H9 (cell line): ENCODE results near the gene CD7. TPM values are rescaled to one million over a fixed set of nuclear protein-coding genes. Genes with fewer than 3 reads are reported as not detected.

ENCODE experiments used
- DNase-seq: peaks from one replicate; pipeline ENCODE4 v3.0.0-alpha.2; 2017
- H2AFZ ChIP-seq: one replicate; pipeline ENCODE4 v1.6.1; 2013; ENCODE audit warnings: mild to moderate bottlenecking, low read length, control low read depth, moderate library complexity
- H2AK5ac ChIP-seq: 2 replicates; pipeline ENCODE4 v1.6.1; 2013; ENCODE audit warnings: low read length, control low read depth, mixed read lengths; ENCODE audit not compliant: insufficient read length
- H2BK120ac ChIP-seq: one replicate; pipeline ENCODE4 v1.6.1; 2013; ENCODE audit warnings: low read depth, mild to moderate bottlenecking, low read length, control low read depth, inconsistent platforms; ENCODE audit not compliant: poor library complexity, severe bottlenecking
- H2BK12ac ChIP-seq: 2 replicates; pipeline ENCODE4 v1.6.1; 2013; ENCODE audit warnings: low read length, control low read depth, mixed read lengths, low read depth; ENCODE audit not compliant: insufficient read length
- H2BK15ac ChIP-seq: 2 replicates; pipeline ENCODE4 v1.6.1; 2013; ENCODE audit warnings: low read depth, low read length, control low read depth
- H2BK20ac ChIP-seq: one replicate; pipeline ENCODE4 v1.6.1; 2013; ENCODE audit warnings: low read depth, mild to moderate bottlenecking, low read length, control low read depth, inconsistent platforms; ENCODE audit not compliant: poor library complexity, severe bottlenecking
- H2BK5ac ChIP-seq: 2 replicates; pipeline ENCODE4 v1.6.1; 2013; ENCODE audit warnings: low read length, control low read depth, mixed read lengths; ENCODE audit not compliant: insufficient read length
- H3K14ac ChIP-seq: 2 replicates; pipeline ENCODE4 v1.6.1; 2013; ENCODE audit warnings: low read length, control low read depth; ENCODE audit not compliant: insufficient read depth
- H3K18ac ChIP-seq: 2 replicates; pipeline ENCODE4 v1.6.1; 2013; ENCODE audit warnings: low read depth, mild to moderate bottlenecking, mixed read lengths, low read length, control low read depth; ENCODE audit not compliant: insufficient read length
- H3K23ac ChIP-seq: 2 replicates; pipeline ENCODE4 v1.6.1; 2013; ENCODE audit warnings: low read length, control low read depth, mixed read lengths, low read depth; ENCODE audit not compliant: insufficient read length
- H3K23me2 ChIP-seq: 2 replicates; pipeline ENCODE4 v1.6.1; 2013; ENCODE audit warnings: low read depth, mild to moderate bottlenecking, mixed read lengths, low read length, control low read depth; ENCODE audit not compliant: insufficient read length, poor library complexity, severe bottlenecking
- H3K27ac ChIP-seq: 2 replicates; pipeline ENCODE4 v1.5.1; 2013; ENCODE audit warnings: low read length, control low read depth, mixed read lengths, low read depth; ENCODE audit not compliant: insufficient read length
- H3K27me3 ChIP-seq: 2 replicates; pipeline ENCODE4 v1.6.1; 2013; ENCODE audit warnings: low read length, control low read depth, inconsistent platforms; ENCODE audit not compliant: insufficient read depth
- H3K4ac ChIP-seq: 2 replicates; pipeline ENCODE4 v1.6.1; 2013; ENCODE audit warnings: low read depth, mild to moderate bottlenecking, control low read depth, inconsistent platforms, low read length, moderate library complexity
- H3K4me1 ChIP-seq: 2 replicates; pipeline ENCODE4 v1.6.1; 2013; ENCODE audit warnings: low read length, control low read depth, inconsistent platforms; ENCODE audit not compliant: insufficient read depth
- H3K4me2 ChIP-seq: 2 replicates; pipeline ENCODE4 v1.6.1; 2013; ENCODE audit warnings: low read length, control low read depth, mixed read lengths; ENCODE audit not compliant: insufficient read length, insufficient read depth
- H3K56ac ChIP-seq: 2 replicates; pipeline ENCODE4 v1.6.1; 2013; ENCODE audit warnings: low read depth, mild to moderate bottlenecking, mixed read lengths, low read length, control low read depth; ENCODE audit not compliant: insufficient read length
- H3K79me1 ChIP-seq: 2 replicates; pipeline ENCODE4 v1.6.1; 2013; ENCODE audit warnings: low read depth, mild to moderate bottlenecking, moderate library complexity, low read length, control low read depth, inconsistent platforms; ENCODE audit not compliant: insufficient read depth, poor library complexity, severe bottlenecking
- H3K79me2 ChIP-seq: 2 replicates; pipeline ENCODE4 v1.6.1; 2013; ENCODE audit warnings: low read length, control low read depth, inconsistent platforms; ENCODE audit not compliant: insufficient read depth
- H3K9ac ChIP-seq: 2 replicates; pipeline ENCODE4 v1.6.1; 2013; ENCODE audit warnings: low read length, control low read depth, mixed read lengths; ENCODE audit not compliant: insufficient read length; ENCODE audit errors: extremely low read depth
- H3K9me3 ChIP-seq: one replicate; pipeline ENCODE4 v1.6.1; 2013; ENCODE audit warnings: low read depth, low read length, inconsistent platforms; ENCODE audit not compliant: control insufficient read depth
- H3T11ph ChIP-seq: one replicate; pipeline ENCODE4 v1.6.1; 2013; ENCODE audit warnings: mild to moderate bottlenecking, low read length, control low read depth, inconsistent platforms
- H4K20me1 ChIP-seq: one replicate; pipeline ENCODE4 v1.6.1; 2013; ENCODE audit not compliant: control insufficient read depth, insufficient read length, insufficient read depth
- H4K5ac ChIP-seq: 2 replicates; pipeline ENCODE4 v1.6.1; 2013; ENCODE audit warnings: low read depth, mild to moderate bottlenecking, mixed read lengths, low read length, control low read depth; ENCODE audit not compliant: insufficient read length
- H4K8ac ChIP-seq: replicated peaks from 2 replicates; pipeline ENCODE4 v1.6.1; 2013; ENCODE audit warnings: low read length, control low read depth, mixed read lengths, low read depth; ENCODE audit not compliant: insufficient read length
- H4K91ac ChIP-seq: 2 replicates; pipeline ENCODE4 v1.6.1; 2013; ENCODE audit warnings: low read depth, mild to moderate bottlenecking, moderate library complexity, mixed read lengths, low read length, control low read depth; ENCODE audit not compliant: insufficient read length
- H3K27ac Mint-ChIP-seq, 3 experiments: 2 replicates in 2 of 3; 3 replicates in 1 of 3; pipeline ENCODE4 v1.8.0; 2020 to 2021; ENCODE audit warnings: mixed read lengths in 3 of 3, mild to moderate bottlenecking in 1 of 3, moderate library complexity in 1 of 3
- H3K27me3 Mint-ChIP-seq: 2 replicates; pipeline ENCODE4 v1.8.0; 2021; ENCODE audit warnings: low read depth, mild to moderate bottlenecking, moderate library complexity, mixed read lengths
- H3K36me3 Mint-ChIP-seq, 3 experiments: 2 replicates in 2 of 3; 3 replicates in 1 of 3; pipeline ENCODE4 v1.8.0; 2020 to 2021; ENCODE audit warnings: low read depth in 3 of 3, mixed read lengths in 3 of 3; ENCODE audit not compliant: insufficient read depth in 1 of 3
- H3K4me1 Mint-ChIP-seq, 2 experiments: 2 replicates each; pipeline ENCODE4 v1.8.0; 2020; ENCODE audit warnings: mixed read lengths in 2 of 2
- H3K4me3 Mint-ChIP-seq, 2 experiments: 2 replicates in 1 of 2; 3 replicates in 1 of 2; pipeline ENCODE4 v1.8.0; 2020 to 2021; ENCODE audit warnings: mild to moderate bottlenecking in 2 of 2, mixed read lengths in 2 of 2, moderate library complexity in 1 of 2
- H3K9me3 Mint-ChIP-seq, 2 experiments: 2 replicates in 1 of 2; 3 replicates in 1 of 2; pipeline ENCODE4 v1.8.0; 2020; ENCODE audit warnings: mild to moderate bottlenecking in 2 of 2, mixed read lengths in 2 of 2, moderate library complexity in 1 of 2
- WGBS: extraction: QIAGEN DNeasy Blood & Tissue Kit; methylation state at CpG from one replicate; pipeline ENCODE4 v1.1.7; 2013; ENCODE audit warnings: missing lambda C conversion rate, low lambda C conversion rate, mixed read lengths; ENCODE audit not compliant: insufficient read length; ENCODE audit errors: extremely low coverage; 5-methylcytosine and 5-hydroxymethylcytosine counted together
- total RNA-seq: library from RNA; stranded (reverse); gene quantifications from 2 replicates; pipeline ENCODE4 v1.2.1, GENCODE V29; 2021
- TF ChIP-seq, protein P1 (sequence below): fragments of 200-600 bp; sonication (generic); conservative IDR thresholded peaks from 3 replicates; pipeline ENCODE4 v1.8.0; 2021; ENCODE audit warnings: antibody characterized with exemption, mild to moderate bottlenecking

CD7 gene
- total RNA-seq, 1 experiment from 2014 or later: 0.35 TPM

GRCh38 chr17:82355770-82356427 lies 38.5 kb upstream of the CD7 start:
- H3K23me2 ChIP-seq: no peaks in the 10 kb centered on the region
- peaks cover 6% of the 10 kb centered on the region for H3K27me3 Mint-ChIP-seq
- H2BK15ac ChIP-seq: no peak overlapping the region
- no peak overlapping the region for H3K4me3 Mint-ChIP-seq
- no peak overlapping the region for H3K18ac ChIP-seq
- no peak overlapping the region for H2BK12ac ChIP-seq
- H3K23ac ChIP-seq: no peak overlapping the region
- no peak overlapping the region for H2BK20ac ChIP-seq
- no peak overlapping the region for H3K4me2 ChIP-seq
- no peak overlapping the region for H2BK5ac ChIP-seq
- H3T11ph ChIP-seq: no peak overlapping the region
- no peaks in the 10 kb centered on the region for H4K20me1 ChIP-seq
- no peak overlapping the region for H3K14ac ChIP-seq
- H3K56ac ChIP-seq: no peak overlapping the region
- no peak overlapping the region for H4K5ac ChIP-seq
- H3K4ac ChIP-seq: no peak overlapping the region
- no peak overlapping the region for H4K91ac ChIP-seq
- peak overlapping the region in 1 of 3 experiments; percentile 53; a peak in 1 of 7 replicates for H3K27ac Mint-ChIP-seq
- H3K79me2 ChIP-seq: no peaks in the 10 kb centered on the region
- H3K27me3 ChIP-seq: no peaks in the 10 kb centered on the region
- no CpG with 5 or more reads among the region's 11 CpGs for WGBS
- H3K4me1 ChIP-seq: peaks cover 2% of the 10 kb centered on the region; the same call in 1 of the 2 replicates
- H3K36me3 Mint-ChIP-seq: no peaks in the 10 kb centered on the region
- TF ChIP-seq, protein P1, sequence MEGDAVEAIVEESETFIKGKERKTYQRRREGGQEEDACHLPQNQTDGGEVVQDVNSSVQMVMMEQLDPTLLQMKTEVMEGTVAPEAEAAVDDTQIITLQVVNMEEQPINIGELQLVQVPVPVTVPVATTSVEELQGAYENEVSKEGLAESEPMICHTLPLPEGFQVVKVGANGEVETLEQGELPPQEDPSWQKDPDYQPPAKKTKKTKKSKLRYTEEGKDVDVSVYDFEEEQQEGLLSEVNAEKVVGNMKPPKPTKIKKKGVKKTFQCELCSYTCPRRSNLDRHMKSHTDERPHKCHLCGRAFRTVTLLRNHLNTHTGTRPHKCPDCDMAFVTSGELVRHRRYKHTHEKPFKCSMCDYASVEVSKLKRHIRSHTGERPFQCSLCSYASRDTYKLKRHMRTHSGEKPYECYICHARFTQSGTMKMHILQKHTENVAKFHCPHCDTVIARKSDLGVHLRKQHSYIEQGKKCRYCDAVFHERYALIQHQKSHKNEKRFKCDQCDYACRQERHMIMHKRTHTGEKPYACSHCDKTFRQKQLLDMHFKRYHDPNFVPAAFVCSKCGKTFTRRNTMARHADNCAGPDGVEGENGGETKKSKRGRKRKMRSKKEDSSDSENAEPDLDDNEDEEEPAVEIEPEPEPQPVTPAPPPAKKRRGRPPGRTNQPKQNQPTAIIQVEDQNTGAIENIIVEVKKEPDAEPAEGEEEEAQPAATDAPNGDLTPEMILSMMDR: no peak
- no peaks in the 10 kb centered on the region for H3K9me3 ChIP-seq
- no peak overlapping the region for H2AK5ac ChIP-seq
- H4K8ac ChIP-seq: no peak overlapping the region
- H3K9me3 Mint-ChIP-seq: no peaks in the 10 kb centered on the region
- no peak overlapping the region for H3K27ac ChIP-seq
- no peak overlapping the region for H2AFZ ChIP-seq
- DNase-seq: no peak
- no peak overlapping the region for H3K9ac ChIP-seq
- no peak overlapping the region for H2BK120ac ChIP-seq
- no peaks in the 10 kb centered on the region for H3K79me1 ChIP-seq
- H3K4me1 Mint-ChIP-seq: peaks cover 2 to 20% of the 10 kb centered on the region in 2 experiments
